ENCODE measurements around the gene MMP17. TPM values are rescaled to one million over a fixed set of nuclear protein-coding genes. Genes with fewer than 3 reads are reported as not detected.

Gene MMP17
- total RNA-seq, 4 donors from 2014 or later = 1.3 to 3.1 (median 1.9) TPM

DNA sequence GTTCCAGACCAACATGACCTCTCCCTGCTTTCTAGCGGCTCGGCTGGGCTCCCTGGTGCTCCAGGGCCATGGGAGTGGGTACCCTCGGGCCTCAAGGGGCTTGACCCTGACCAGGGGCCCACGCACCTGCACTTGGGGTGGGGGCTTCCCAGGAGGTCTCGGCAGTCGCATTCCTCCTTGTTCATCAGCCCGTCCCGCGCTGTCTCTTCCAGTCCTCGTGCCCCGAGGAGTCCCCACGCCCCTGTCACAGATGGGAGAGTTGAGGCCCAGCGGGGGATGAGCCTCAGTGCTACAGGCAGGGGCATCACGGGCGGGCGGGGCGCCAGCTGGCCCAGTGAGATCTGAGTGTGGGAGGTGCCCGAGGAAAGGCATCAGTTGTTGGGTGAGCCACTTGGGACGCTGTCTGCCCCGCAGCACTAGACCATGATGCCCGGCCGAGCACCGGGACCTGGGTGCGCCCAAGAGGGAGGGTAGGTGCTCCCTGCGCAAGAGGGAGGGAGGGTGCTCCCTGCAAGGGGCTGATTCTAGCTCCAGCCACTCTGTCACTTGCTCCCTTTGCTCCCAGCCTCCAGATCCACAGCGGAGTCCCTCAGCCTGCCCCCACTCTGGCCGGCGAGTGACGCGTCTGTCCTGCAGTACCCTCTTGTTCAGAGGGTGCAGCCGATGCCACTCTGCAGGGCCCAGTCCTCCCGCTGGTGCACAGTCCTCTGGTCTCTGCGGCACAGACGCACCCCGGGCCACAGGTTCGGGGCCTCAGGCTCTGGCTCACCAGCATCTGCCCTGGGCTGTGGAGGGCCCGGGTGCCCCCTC, 23.8 kb downstream of the MMP17 start:
- no peaks in the 10 kb centered on the region for H3K9me3 ChIP-seq
- TF ChIP-seq, protein P1, sequence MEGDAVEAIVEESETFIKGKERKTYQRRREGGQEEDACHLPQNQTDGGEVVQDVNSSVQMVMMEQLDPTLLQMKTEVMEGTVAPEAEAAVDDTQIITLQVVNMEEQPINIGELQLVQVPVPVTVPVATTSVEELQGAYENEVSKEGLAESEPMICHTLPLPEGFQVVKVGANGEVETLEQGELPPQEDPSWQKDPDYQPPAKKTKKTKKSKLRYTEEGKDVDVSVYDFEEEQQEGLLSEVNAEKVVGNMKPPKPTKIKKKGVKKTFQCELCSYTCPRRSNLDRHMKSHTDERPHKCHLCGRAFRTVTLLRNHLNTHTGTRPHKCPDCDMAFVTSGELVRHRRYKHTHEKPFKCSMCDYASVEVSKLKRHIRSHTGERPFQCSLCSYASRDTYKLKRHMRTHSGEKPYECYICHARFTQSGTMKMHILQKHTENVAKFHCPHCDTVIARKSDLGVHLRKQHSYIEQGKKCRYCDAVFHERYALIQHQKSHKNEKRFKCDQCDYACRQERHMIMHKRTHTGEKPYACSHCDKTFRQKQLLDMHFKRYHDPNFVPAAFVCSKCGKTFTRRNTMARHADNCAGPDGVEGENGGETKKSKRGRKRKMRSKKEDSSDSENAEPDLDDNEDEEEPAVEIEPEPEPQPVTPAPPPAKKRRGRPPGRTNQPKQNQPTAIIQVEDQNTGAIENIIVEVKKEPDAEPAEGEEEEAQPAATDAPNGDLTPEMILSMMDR (IDR thresholded peaks at IDR 0.05) = no peak
- TF ChIP-seq POLR2A (IDR thresholded peaks at IDR 0.05) = no peak
- no peaks in the 10 kb centered on the region for H3K36me3 ChIP-seq
- H3K27me3 ChIP-seq = peaks cover 0 to 52% (median 0%) of the 10 kb centered on the region in 4 donors
- DNase-seq = no peak
- peak overlapping the region in 1 of 4 donors; percentile 6 for H3K4me3 ChIP-seq
- WGBS, 2 donors = 84 to 100% methylated on average over 1 to 10 of the region's 37 CpGs
- peaks cover 5 to 12% (median 6%) of the 10 kb centered on the region in 3 donors for H3K4me1 ChIP-seq
- intact Hi-C loops (cut with DNase I) = no loop called here
- no peak overlapping the region for H3K27ac ChIP-seq

DNA sequence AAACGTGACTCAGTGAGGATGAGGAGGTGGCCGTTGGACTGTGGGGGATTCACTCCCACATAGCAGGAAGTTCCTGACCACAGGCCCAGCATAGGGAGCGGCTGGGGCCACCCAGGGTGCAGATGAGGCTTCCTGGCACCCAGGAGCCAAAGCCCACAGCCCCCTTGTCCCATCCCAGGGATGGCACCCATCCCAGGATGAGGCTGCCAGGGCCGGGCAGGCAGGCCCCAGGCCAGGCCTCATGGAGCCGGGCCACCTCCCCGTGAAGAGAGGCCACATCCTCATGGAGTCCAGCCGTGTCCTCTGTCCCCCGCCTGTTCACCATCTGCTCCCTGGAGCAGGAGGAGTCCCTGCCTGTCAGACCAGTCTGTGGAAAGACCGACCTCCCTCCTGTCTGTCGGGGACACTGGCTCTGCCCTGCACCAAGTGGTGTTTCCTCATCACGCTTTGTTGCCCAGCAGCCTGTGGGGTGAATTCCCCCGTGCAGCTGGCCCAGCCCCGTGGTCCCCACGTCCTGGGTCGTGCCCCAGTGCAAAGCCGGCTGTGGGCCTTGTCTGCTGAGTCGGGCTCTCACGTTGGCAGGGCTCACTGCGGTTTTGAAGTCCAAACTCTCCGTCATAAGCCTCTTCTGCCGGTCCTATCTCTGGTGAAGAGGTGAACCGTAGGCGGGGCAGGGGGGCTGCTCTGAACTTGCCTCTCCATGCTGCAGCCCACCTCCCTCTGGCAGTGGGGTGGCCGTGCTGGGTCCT, 24.5 kb downstream of the MMP17 start:
- no peak for DNase-seq
- 38% methylated on average over 4 of the region's 24 CpGs; no CpG with 5 or more reads in 1 of the 2 donors for WGBS, 2 donors
- TF ChIP-seq POLR2A (IDR thresholded peaks at IDR 0.05) = no peak
- TF ChIP-seq, protein P1 (IDR thresholded peaks at IDR 0.05) = no peak
- H3K9me3 ChIP-seq = no peaks in the 10 kb centered on the region
- peaks cover 0 to 57% (median 0%) of the 10 kb centered on the region in 4 donors for H3K27me3 ChIP-seq
- H3K36me3 ChIP-seq = no peaks in the 10 kb centered on the region
- H3K4me3 ChIP-seq = no peak overlapping the region
- intact Hi-C loops (cut with DNase I) = no loop called here
- H3K4me1 ChIP-seq = peaks cover 5 to 12% (median 6%) of the 10 kb centered on the region in 3 donors
- H3K27ac ChIP-seq = no peak overlapping the region

DNA sequence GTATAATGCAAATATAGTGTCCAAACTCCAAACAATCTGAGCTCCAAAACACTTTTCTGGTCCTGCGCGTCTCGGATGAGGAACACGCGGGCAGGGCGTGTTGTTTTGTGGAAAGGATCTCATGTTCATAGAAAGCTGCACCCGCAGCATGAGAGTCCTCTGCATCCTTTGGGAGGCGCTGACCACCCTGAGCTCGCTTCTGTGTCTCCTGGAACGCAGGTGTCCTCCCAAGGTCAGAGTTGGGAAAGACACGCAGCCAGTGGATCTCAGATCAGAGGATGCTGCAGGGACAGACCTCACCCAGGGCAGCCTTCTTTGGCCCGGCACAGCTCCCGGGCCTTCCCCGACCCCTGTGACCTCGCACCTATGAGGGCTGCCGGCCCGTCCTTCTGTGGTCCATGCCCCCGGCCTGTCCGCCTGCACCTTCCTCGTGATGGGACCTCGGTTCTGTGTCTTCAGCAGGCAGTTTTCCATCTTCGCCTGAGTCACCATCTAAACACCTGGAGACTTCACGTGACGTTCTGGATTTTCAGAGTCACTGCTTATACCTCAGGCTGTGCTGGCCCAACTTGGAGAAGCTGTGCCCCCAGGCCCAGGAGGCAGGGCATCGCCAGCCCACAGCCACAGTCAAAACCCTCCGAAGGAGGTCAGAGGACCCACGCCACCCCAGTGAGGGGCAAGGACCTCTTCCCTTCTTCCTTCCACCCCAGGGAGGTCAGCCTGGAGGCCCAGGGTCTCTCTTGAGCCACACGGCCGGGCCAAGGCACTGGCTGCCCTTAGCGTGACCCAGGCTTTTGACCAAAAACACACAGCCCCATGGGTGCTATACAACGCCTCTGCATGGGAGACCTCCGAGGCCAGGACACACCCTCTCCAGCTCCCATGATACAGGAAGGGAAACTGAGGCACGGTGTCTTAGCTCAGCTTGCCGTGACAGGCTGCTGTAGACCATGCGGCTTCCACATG, 25.9 kb downstream of the MMP17 start:
- no peak for TF ChIP-seq POLR2A (IDR thresholded peaks at IDR 0.05)
- TF ChIP-seq, protein P1 (IDR thresholded peaks at IDR 0.05) = no peak
- Histone ChIP-seq H3K9me3 (no peaks in the 10 kb centered on the region), H3K36me3 (no peaks in the 10 kb centered on the region), H3K4me1 (peaks cover 5 to 12% (median 6%) of the 10 kb centered on the region in 3 donors), H3K27ac (no peak overlapping the region), H3K4me3 (no peak overlapping the region), H3K27me3 (peaks cover 0 to 68% (median 0%) of the 10 kb centered on the region in 4 donors)
- no peak for DNase-seq
- intact Hi-C loops (cut with DNase I) = no loop called here
- WGBS, 2 donors = 70 to 77% methylated on average over 21 to 22 of the region's 35 CpGs

DNA sequence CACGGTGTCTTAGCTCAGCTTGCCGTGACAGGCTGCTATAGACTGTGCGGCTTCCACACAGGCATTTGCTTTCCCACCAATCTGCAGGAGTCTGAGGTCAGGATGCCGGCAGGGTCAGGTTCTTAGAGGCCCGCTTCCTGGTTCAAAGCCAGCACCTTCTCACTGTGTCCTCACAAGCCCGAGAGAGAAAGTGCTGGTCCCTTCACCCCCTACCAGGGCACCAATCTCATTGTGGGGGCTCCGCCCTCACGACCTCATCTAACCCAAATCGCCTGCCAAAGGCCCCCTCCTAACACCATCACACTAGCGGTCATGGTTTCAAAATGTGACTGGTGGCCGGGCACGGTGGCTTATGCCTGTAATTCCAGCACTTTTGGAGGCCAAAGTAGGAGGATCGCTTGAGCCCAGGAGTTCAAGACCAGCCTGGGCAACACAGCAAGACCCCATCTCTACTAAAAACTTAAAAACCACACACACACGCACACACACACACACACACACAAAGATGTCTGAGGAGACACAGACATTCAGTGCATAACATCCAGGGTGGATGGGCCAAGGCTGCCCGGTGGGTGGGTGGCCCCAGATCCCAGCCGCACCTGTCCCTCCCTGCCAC, 26.8 kb downstream of the MMP17 start:
- TF ChIP-seq POLR2A (IDR thresholded peaks at IDR 0.05) = no peak
- TF ChIP-seq, protein P1 (IDR thresholded peaks at IDR 0.05) = no peak
- H3K27me3 ChIP-seq = peaks cover 0 to 68% (median 0%) of the 10 kb centered on the region in 4 donors
- no peak overlapping the region for H3K4me3 ChIP-seq
- WGBS, 2 donors = 71 to 74% methylated on average over 9 to 10 of the region's 16 CpGs
- intact Hi-C loops (cut with DNase I) = no loop called here
- no peak for DNase-seq
- H3K9me3 ChIP-seq = no peaks in the 10 kb centered on the region
- no peaks in the 10 kb centered on the region for H3K36me3 ChIP-seq
- no peak overlapping the region for H3K27ac ChIP-seq
- peaks cover 5 to 18% (median 6%) of the 10 kb centered on the region in 3 donors for H3K4me1 ChIP-seq

All from esophagus squamous epithelium (tissue), 5 donors.